HCT116 (cell line): ENCODE results near the gene CC2D2B. TPM values are rescaled to one million over a fixed set of nuclear protein-coding genes. Genes with fewer than 3 reads are reported as not detected.

Source experiments
- ATAC-seq: fragments of 200-7000 bp; cut with Tn5 transposase; 2 replicates; pipeline ENCODE4 v1.9.1; 2020; ENCODE audit warnings: mild to moderate bottlenecking, moderate library complexity
- BruUV-seq: library from RNA; stranded (reverse); fragments of 400-500 nt; replicated peaks from 2 replicates; lab custom pipeline; 2021; lab: Mats Ljungman, UMichigan
- CTCF ChIA-PET: fragments of 300-600 bp; sonication (Branson Sonifier 250); formaldehyde crosslinking; loops from one replicate; lab custom pipeline; 2021; ENCODE audit warnings: antibody characterized with exemption; lab: Charles Lee
- POLR2A ChIA-PET: fragments of 300-600, 350-600 bp; sonication (Branson Sonifier 250); formaldehyde crosslinking; loops from one replicate; lab custom pipeline; 2021; ENCODE audit warnings: antibody characterized with exemption; lab: Charles Lee
- RAD21 ChIA-PET, 2 experiments: fragments of 300-600 bp; sonication (Branson Sonifier 250); formaldehyde crosslinking; loops; one replicate each; lab custom pipeline; 2023; ENCODE audit warnings: low total read pairs in 2 of 2; ENCODE audit not compliant: uncharacterized antibody in 2 of 2, unreplicated experiment in 2 of 2, low non-redundant PET in 1 of 2; lab: Charles Lee
- DNase-seq: peaks from one replicate; pipeline ENCODE4 v3.0.0-alpha.2; 2010; ENCODE audit warnings: low read depth, low spot score
- H2AFZ ChIP-seq: fragments of 200-600 bp; shearing (Covaris generic), sonication (generic); 2 replicates; pipeline ENCODE4 v1.6.1; 2017; ENCODE audit warnings: low read depth, mixed run types, mixed read lengths, antibody characterized with exemption, low read length; ENCODE audit not compliant: poor library complexity, severe bottlenecking
- H3K27ac ChIP-seq: 2 replicates; pipeline ENCODE4 v1.5.1; 2012; ENCODE audit warnings: low read depth, low read length
- H3K27me3 ChIP-seq: fragments of 200-600 bp; sonication (generic); 2 replicates; pipeline ENCODE4 v1.6.1; 2016; ENCODE audit warnings: mixed run types, low read length, mixed read lengths; ENCODE audit not compliant: insufficient read depth
- H3K36me3 ChIP-seq, 2 experiments: fragments of 200-500 bp in 1 of 2; fragments of 200-600 bp in 1 of 2; sonication (Bioruptor generic) in 1 of 2; sonication (generic) in 1 of 2; 2 replicates each; pipeline versions ENCODE4 v1.5.1 to v1.6.1; 2014 to 2016; ENCODE audit warnings: low read length in 2 of 2, inconsistent platforms in 1 of 2, mixed read lengths in 1 of 2, mixed run types in 1 of 2; ENCODE audit not compliant: insufficient read depth in 2 of 2, control insufficient read depth in 1 of 2
- H3K4me1 ChIP-seq, 2 experiments: fragments of 200-600 bp in 1 of 2; sonication (generic) in 1 of 2; 2 replicates each; pipeline versions ENCODE4 v1.5.1 to v1.6.1; 2012 to 2017; ENCODE audit warnings: low read length in 2 of 2, inconsistent platforms in 1 of 2, mild to moderate bottlenecking in 1 of 2, mixed read lengths in 1 of 2, mixed run types in 1 of 2, moderate library complexity in 1 of 2; ENCODE audit not compliant: insufficient read depth in 2 of 2, control insufficient read depth in 1 of 2
- H3K4me2 ChIP-seq: fragments of 200-600 bp; sonication (generic); 2 replicates; pipeline ENCODE4 v1.6.1; 2017; ENCODE audit warnings: mixed run types, low read length, mixed read lengths
- H3K4me3 ChIP-seq, 2 experiments: fragments of 200-600 bp in 1 of 2; sonication (generic) in 1 of 2; replicated peaks in 1 of 2; 2 replicates each; pipeline ENCODE4 v1.5.1; 2011 to 2016; ENCODE audit warnings: low read length in 2 of 2, control low read depth in 1 of 2, low read depth in 1 of 2, mild to moderate bottlenecking in 1 of 2, mixed read lengths in 1 of 2, mixed run types in 1 of 2
- H3K79me2 ChIP-seq: fragments of 200-600 bp; sonication (generic); 2 replicates; pipeline ENCODE4 v1.6.1; 2017; ENCODE audit warnings: mild to moderate bottlenecking, mixed run types, low read length, moderate library complexity, mixed read lengths; ENCODE audit not compliant: insufficient read depth
- H3K9ac ChIP-seq: fragments of 200-600 bp; sonication (generic); 2 replicates; pipeline ENCODE4 v1.6.1; 2016; ENCODE audit warnings: low read length, mixed read lengths
- H3K9me2 ChIP-seq: fragments of 200-600 bp; sonication (generic), shearing (Covaris generic); 2 replicates; pipeline ENCODE4 v1.6.1; 2017; ENCODE audit warnings: mixed run types, mild to moderate bottlenecking, moderate library complexity; ENCODE audit not compliant: insufficient read depth
- H3K9me3 ChIP-seq, 2 experiments: fragments of 200-500 bp in 1 of 2; fragments of 200-600 bp in 1 of 2; sonication (Bioruptor generic) in 1 of 2; sonication (generic) in 1 of 2; 2 replicates each; pipeline ENCODE4 v1.6.1; 2014 to 2017; ENCODE audit warnings: low read length in 2 of 2, mixed read lengths in 2 of 2, inconsistent platforms in 1 of 2, low read depth in 1 of 2, mild to moderate bottlenecking in 1 of 2, mixed run types in 1 of 2, moderate library complexity in 1 of 2; ENCODE audit not compliant: control insufficient read depth in 1 of 2, insufficient read depth in 1 of 2
- H4K20me1 ChIP-seq: fragments of 200-600 bp; sonication (generic), shearing (Covaris generic); 2 replicates; pipeline ENCODE4 v1.6.1; 2017; ENCODE audit warnings: mixed run types, mild to moderate bottlenecking, moderate library complexity; ENCODE audit not compliant: insufficient read depth
- CBX3 ChIP-seq: IDR thresholded peaks from 2 replicates; pipeline ENCODE4 v1.6.1; 2012; ENCODE audit warnings: low read depth
- CEBPB ChIP-seq: IDR thresholded peaks from 2 replicates; pipeline ENCODE4 v1.6.1; 2012; ENCODE audit warnings: low read depth
- EGR1 ChIP-seq: IDR thresholded peaks from 2 replicates; pipeline ENCODE4 v1.6.1; 2012; ENCODE audit warnings: low read depth
- POLR2A ChIP-seq: IDR thresholded peaks from 2 replicates; pipeline ENCODE4 v1.7.0; 2011; ENCODE audit warnings: borderline replicate concordance; ENCODE audit not compliant: insufficient read depth, insufficient read length; ENCODE audit errors: extremely low read depth
- POLR2AphosphoS5 ChIP-seq: IDR thresholded peaks from 2 replicates; pipeline ENCODE4 v1.6.1; 2011; ENCODE audit warnings: mild to moderate bottlenecking, low read depth, low read length, moderate library complexity
- RAD21 ChIP-seq: IDR thresholded peaks from 2 replicates; pipeline ENCODE4 v1.6.1; 2012; ENCODE audit warnings: low read depth, mild to moderate bottlenecking
- SIN3A ChIP-seq: IDR thresholded peaks from 2 replicates; pipeline ENCODE4 v1.6.1; 2012; ENCODE audit warnings: low read depth
- SRF ChIP-seq: IDR thresholded peaks from 2 replicates; pipeline ENCODE4 v1.6.1; 2012; ENCODE audit warnings: low read depth
- YY1 ChIP-seq: IDR thresholded peaks from 2 replicates; pipeline ENCODE4 v1.6.1; 2011; ENCODE audit warnings: low read length, low read depth, moderate library complexity, mild to moderate bottlenecking; ENCODE audit not compliant: insufficient replicate concordance; ENCODE audit errors: extremely low read depth
- ZFX ChIP-seq: fragments of 450-650 bp; IDR thresholded peaks from 2 replicates; pipeline ENCODE4 v1.6.1; 2017
- ZNF274 ChIP-seq: fragments of 200-500 bp; sonication (Bioruptor generic); IDR thresholded peaks from 2 replicates; pipeline ENCODE4 v1.6.1; 2014; ENCODE audit warnings: mild to moderate bottlenecking, low read depth, low read length, inconsistent platforms
- intact Hi-C: fragments of 100-400 bp; cut with micrococcal nuclease; formaldehyde crosslinking; loops from 2 replicates; pipeline ENCODE4 v1.10.0; 2022
- total RNA-seq: library from RNA; stranded (reverse); gene quantifications from one replicate; pipeline ENCODE4 v1.2.1, GENCODE V29; 2021; ENCODE audit not compliant: unreplicated experiment
- TF ChIP-seq, protein P1 (sequence below): IDR thresholded peaks from 2 replicates; pipeline ENCODE4 v1.6.1; 2012
- TF ChIP-seq, protein P2 (sequence below): IDR thresholded peaks from 2 replicates; pipeline ENCODE4 v1.6.1; 2012
- TF ChIP-seq, protein P3 (sequence below), 3 experiments: fragments of 200-600 bp in 1 of 3; sonication (generic) in 1 of 3; IDR thresholded peaks in 2 of 3; conservative IDR thresholded peaks in 1 of 3; 2 replicates each; pipeline ENCODE4 v1.5.1; 2012 to 2017; ENCODE audit warnings: low read depth in 2 of 3, low read length in 2 of 3, antibody characterized with exemption in 1 of 3, borderline replicate concordance in 1 of 3, control low read depth in 1 of 3, mild to moderate bottlenecking in 1 of 3, mixed read lengths in 1 of 3, mixed run types in 1 of 3, moderate library complexity in 1 of 3; ENCODE audit not compliant: insufficient read depth in 1 of 3
- TF ChIP-seq, protein P4 (sequence below): IDR thresholded peaks from 2 replicates; pipeline ENCODE4 v1.6.1; 2012; ENCODE audit warnings: low read depth

CC2D2B gene
- total RNA-seq, 1 experiment from 2014 or later: 0.20 TPM

GRCh38 chr10:96041146-96041545, 133.4 kb downstream of the CC2D2B start:
- Histone ChIP-seq H3K9me2 (no peaks in the 10 kb centered on the region), H3K4me3 (no peak overlapping the region), H3K9ac (no peak overlapping the region), H3K9me3 (no peaks in the 10 kb centered on the region), H2AFZ (no peak overlapping the region), H3K4me1 (peaks cover 5 to 18% of the 10 kb centered on the region in 2 experiments), H3K79me2 (peaks cover 23% of the 10 kb centered on the region), H4K20me1 (no peaks in the 10 kb centered on the region), H3K36me3 (no peaks in the 10 kb centered on the region), H3K27me3 (no peaks in the 10 kb centered on the region), H3K4me2 (no peak overlapping the region), H3K27ac (no peak overlapping the region)
- intact Hi-C loops: loop anchor here (5.0 to 10.0 kb wide), 2 partner anchors 81 to 254 kb away; no protein-coding TSS in a partner anchor
- ATAC-seq: no peak
- ChIA-PET CTCF (no interaction called here), RAD21 (no interaction called here), POLR2A (no interaction called here)
- BruUV-seq: no TSS peak
- no peak for DNase-seq
- TF ChIP-seq, protein P1, sequence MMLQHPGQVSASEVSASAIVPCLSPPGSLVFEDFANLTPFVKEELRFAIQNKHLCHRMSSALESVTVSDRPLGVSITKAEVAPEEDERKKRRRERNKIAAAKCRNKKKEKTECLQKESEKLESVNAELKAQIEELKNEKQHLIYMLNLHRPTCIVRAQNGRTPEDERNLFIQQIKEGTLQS: no peak
- TF ChIP-seq POLR2AphosphoS5 (no peak), CEBPB (no peak), SIN3A (no peak), CBX3 (no peak), ZNF274 (no peak), YY1 (no peak), SRF (no peak), EGR1 (no peak), RAD21 (no peak), POLR2A (no peak), ZFX (no peak)
- TF ChIP-seq, protein P2, sequence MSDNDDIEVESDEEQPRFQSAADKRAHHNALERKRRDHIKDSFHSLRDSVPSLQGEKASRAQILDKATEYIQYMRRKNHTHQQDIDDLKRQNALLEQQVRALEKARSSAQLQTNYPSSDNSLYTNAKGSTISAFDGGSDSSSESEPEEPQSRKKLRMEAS: no peak
- TF ChIP-seq, protein P3, sequence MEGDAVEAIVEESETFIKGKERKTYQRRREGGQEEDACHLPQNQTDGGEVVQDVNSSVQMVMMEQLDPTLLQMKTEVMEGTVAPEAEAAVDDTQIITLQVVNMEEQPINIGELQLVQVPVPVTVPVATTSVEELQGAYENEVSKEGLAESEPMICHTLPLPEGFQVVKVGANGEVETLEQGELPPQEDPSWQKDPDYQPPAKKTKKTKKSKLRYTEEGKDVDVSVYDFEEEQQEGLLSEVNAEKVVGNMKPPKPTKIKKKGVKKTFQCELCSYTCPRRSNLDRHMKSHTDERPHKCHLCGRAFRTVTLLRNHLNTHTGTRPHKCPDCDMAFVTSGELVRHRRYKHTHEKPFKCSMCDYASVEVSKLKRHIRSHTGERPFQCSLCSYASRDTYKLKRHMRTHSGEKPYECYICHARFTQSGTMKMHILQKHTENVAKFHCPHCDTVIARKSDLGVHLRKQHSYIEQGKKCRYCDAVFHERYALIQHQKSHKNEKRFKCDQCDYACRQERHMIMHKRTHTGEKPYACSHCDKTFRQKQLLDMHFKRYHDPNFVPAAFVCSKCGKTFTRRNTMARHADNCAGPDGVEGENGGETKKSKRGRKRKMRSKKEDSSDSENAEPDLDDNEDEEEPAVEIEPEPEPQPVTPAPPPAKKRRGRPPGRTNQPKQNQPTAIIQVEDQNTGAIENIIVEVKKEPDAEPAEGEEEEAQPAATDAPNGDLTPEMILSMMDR (IDR thresholded peaks at IDR 0.05 in 2 of 3, conservative IDR thresholded peaks at IDR 0.05 in 1 of 3; ENCODE audit: borderline replicate concordance in 1 of 3, insufficient read depth in 1 of 3, low read depth in 2 of 3, low read length in 2 of 3): no peak
- TF ChIP-seq, protein P4, sequence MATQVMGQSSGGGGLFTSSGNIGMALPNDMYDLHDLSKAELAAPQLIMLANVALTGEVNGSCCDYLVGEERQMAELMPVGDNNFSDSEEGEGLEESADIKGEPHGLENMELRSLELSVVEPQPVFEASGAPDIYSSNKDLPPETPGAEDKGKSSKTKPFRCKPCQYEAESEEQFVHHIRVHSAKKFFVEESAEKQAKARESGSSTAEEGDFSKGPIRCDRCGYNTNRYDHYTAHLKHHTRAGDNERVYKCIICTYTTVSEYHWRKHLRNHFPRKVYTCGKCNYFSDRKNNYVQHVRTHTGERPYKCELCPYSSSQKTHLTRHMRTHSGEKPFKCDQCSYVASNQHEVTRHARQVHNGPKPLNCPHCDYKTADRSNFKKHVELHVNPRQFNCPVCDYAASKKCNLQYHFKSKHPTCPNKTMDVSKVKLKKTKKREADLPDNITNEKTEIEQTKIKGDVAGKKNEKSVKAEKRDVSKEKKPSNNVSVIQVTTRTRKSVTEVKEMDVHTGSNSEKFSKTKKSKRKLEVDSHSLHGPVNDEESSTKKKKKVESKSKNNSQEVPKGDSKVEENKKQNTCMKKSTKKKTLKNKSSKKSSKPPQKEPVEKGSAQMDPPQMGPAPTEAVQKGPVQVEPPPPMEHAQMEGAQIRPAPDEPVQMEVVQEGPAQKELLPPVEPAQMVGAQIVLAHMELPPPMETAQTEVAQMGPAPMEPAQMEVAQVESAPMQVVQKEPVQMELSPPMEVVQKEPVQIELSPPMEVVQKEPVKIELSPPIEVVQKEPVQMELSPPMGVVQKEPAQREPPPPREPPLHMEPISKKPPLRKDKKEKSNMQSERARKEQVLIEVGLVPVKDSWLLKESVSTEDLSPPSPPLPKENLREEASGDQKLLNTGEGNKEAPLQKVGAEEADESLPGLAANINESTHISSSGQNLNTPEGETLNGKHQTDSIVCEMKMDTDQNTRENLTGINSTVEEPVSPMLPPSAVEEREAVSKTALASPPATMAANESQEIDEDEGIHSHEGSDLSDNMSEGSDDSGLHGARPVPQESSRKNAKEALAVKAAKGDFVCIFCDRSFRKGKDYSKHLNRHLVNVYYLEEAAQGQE: no peak
